Spleen (tissue), 7 donors: ENCODE data around the gene CASTOR2.
"Not testable (repeated sequence)": the region's sequence is repeated elsewhere in the genome, so short reads cannot be mapped to it uniquely, and the experiment has no call there.

Experiments
- POLR2A ChIP-seq, 3 donors: fragments of 450-650 bp; IDR thresholded peaks; one replicate each; pipeline ENCODE4 v1.5.1; 2017; ENCODE audit warnings: antibody characterized with exemption in 3 of 3, mild to moderate bottlenecking in 1 of 3
- POLR2AphosphoS5 ChIP-seq, 3 donors: sonication (generic); formaldehyde crosslinking; IDR thresholded peaks; one replicate each; pipeline ENCODE4 v1.5.1; 2017; ENCODE audit warnings: antibody characterized with exemption in 3 of 3
- TF ChIP-seq, protein P1 (sequence below), 11 experiments: fragments of 200-600 bp in 7 of 11; fragments of 450-650 bp in 4 of 11; sonication (generic) in 4 of 11; IDR thresholded peaks in 8 of 11; conservative IDR thresholded peaks in 3 of 11; 1 replicate in 7 of 11; 2 replicates in 4 of 11; pipeline versions ENCODE4 v1.4.0 to v1.8.0; 2016 to 2021; ENCODE audit warnings: antibody characterized with exemption in 11 of 11, inconsistent platforms in 4 of 11, mild to moderate bottlenecking in 1 of 11
- donor health status: DM: no; HTN: no; CAD: no; lungs with moderate emphysema.
- donor health status: DM: no; HTN: no; CAD: no.
- donor health status: DM: no; HTN: no; CAD: no.

DNA sequence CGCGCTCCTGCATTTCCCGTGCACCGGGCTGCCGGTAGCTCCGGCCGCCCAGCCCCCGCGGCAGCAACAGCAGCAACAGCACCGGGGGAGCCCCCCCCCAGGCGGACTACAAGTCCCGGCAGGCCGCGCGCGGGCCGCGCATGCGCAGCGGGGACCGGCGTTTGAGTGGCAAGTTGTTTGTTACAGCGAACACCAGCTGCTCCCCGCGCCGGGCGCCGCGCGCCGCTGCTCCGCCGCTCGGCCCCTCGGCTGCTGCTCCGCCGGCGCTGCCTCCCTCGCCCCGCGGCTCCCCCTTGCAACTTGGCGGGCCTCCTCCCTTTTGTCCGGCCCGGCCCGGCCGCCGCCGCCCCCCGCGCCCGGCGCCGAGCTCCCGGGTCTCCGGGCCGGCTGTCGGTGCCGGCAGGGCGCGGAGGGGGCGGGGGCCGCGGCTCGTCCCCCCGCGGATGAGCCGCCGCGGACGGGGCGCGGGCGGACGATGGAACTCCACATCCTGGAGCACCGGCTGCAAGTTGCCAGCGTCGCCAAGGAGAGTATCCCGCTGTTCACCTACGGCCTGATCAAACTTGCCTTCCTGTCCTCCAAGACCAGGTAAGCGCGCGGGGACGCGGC lies at the start of gene CASTOR2:
- TF ChIP-seq, protein P1, sequence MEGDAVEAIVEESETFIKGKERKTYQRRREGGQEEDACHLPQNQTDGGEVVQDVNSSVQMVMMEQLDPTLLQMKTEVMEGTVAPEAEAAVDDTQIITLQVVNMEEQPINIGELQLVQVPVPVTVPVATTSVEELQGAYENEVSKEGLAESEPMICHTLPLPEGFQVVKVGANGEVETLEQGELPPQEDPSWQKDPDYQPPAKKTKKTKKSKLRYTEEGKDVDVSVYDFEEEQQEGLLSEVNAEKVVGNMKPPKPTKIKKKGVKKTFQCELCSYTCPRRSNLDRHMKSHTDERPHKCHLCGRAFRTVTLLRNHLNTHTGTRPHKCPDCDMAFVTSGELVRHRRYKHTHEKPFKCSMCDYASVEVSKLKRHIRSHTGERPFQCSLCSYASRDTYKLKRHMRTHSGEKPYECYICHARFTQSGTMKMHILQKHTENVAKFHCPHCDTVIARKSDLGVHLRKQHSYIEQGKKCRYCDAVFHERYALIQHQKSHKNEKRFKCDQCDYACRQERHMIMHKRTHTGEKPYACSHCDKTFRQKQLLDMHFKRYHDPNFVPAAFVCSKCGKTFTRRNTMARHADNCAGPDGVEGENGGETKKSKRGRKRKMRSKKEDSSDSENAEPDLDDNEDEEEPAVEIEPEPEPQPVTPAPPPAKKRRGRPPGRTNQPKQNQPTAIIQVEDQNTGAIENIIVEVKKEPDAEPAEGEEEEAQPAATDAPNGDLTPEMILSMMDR (IDR thresholded peaks at IDR 0.05 in 8 of 11, conservative IDR thresholded peaks at IDR 0.05 in 3 of 11), result not testable (repeated sequence)
- TF ChIP-seq POLR2A (IDR thresholded peaks at IDR 0.05), result not testable (repeated sequence)
- peak in 2 of 3 donors; percentile 33 to 56 for TF ChIP-seq POLR2AphosphoS5 (IDR thresholded peaks at IDR 0.05)
